ENCODE measurements around the gene POTEE.
"Not testable (repeated sequence)": the region's sequence is repeated elsewhere in the genome, so short reads cannot be mapped to it uniquely, and the experiment has no call there.

Gene POTEE

DNA sequence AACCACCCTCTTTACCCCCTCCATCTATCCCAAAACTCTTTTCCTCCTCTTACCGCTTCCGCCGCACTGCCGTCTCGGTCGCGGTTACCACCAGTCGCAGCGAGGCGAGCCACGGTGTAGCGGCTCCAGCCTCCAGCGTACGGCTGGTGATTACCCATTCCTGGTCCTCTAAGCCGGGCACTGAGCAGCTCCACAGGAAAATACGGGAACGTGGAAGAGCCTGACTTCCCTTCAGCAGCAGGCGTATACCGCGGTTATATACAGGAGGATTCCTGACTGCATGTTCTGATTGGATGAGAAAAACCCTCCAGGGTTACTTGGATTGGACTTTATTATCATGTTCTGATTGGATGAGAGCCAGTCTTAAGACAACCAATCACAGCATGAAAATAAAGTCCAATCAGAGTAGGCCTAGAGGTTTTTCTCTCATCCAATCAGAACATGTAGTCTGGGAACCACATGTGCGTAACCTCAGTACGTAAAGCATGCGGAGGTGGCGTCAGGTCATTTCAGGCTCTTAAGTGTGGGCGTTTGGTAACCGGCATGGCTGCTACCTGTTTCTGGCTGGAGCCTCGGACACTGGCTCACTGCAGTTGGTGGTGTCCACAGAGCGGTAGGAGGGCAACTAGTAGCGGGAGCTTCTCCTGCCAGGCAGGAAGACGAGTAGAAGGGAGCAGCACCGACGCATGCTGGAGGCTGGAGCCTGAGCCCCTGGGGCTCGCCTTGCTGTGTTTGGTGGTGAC, at the start of gene POTEE:
POTEE (plus strand) TSS at position 507 of the 743 bp plus-strand sequence. CDS start 8,867 bp downstream, outside the sequence.
- DNase-seq, result not testable (repeated sequence)

DNA sequence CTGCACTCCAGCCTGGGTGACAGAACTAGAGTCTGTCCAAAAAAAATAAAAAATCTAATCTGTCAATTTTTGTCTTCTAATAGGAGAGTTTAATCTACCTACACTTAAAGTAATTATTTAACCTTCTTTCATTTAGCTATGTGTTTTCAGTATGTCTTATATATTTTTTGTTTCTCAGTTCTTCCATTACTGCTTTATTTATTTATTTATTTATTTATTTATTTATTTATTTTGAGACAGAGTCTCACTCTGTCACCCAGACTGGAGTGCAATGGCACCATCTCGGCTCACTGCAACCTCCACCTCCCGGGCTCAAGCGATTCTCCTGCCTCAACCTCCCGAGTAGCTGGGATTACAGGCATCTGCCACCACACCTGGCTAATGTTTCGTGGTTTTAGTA, 43.8 kb upstream of the POTEE start:
- DNase-seq, result not testable (repeated sequence)

DNA sequence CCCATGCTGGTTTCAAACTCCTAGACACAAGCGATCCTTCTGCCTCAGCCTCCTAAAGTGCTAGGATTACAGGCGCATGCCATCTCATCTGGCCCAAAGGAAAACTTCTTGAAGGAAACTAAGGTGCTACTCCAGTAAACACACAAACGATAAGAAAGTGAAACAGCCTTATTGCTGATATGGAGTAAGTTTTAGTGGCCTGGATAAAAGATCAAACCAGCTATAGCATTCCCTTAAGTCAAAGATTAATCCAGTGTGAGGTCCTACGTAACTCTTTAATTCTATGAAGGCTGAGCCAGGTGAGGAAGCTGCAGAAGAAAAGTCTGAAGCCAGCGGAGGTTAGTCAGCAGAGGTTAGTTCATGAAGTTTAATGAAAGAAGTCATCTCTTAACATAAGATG, 40.8 kb upstream of the POTEE start:
- DNase-seq, result no peak

GRCh38 chr2:131178050-131178449, 31.3 kb upstream of the POTEE start:
- DNase-seq, result not testable (repeated sequence)

DNA sequence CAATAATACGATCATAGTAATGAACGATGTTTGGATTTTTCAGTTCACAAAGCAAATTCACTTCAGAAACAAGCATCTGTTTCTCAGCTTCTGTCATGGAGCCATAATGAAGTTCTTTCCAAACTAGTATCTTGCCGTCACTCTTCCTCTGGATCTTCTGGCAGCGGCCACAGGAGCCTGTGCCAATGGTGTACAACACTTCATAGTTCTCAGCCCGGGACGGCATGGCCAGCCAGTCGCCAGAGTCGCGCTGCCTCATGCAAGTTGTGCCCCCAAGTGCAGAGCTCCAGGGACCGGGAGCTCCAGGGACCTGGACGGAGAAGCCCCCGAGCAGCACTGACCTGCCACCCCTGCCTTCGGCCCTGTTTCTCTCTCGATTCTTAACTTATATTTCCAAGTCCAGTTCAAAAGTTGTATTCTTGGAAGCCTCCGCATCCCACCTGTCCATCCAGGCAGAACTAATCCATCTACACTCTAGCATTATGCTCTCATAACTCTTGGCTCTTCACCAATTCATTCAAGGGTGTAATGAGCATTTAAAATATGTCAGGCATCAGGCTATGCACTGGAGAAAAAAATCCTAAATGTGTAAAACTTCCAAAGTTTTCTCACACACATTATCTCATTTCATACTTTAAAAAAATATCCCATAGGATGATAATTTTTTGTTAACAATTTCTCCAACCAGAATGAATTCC, 30.5 kb upstream of the POTEE start:
- not testable (repeated sequence) for DNase-seq

DNA sequence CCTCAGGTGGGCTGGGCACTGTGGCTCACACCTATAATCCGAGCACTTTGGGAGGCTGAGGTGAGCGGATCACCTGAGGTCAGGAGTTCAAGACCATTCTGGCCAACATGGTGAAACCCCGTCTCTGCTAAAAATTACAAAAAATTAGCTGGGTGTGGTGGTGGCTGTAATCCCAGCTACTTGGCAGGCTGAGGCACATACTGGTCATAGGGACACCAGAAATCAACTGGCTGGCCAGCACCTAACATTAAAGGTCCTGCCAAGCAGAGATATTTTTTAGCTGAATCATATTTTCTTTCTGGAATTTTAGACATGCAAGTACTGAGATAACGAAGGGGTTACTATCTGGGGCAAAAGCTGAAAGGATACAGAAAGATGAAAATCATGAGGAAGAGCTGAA, 27.9 kb upstream of the POTEE start:
- DNase-seq, result not testable (repeated sequence)

- DNase-seq, result not testable (repeated sequence)
Observed at GRCh38 chr2:131193421-131193820, 15.9 kb upstream of the POTEE start.

GRCh38 chr2:131196186-131196585, 13.2 kb upstream of the POTEE start:
- not testable (repeated sequence) for DNase-seq

GRCh38 chr2:131201098-131201497, 8.2 kb upstream of the POTEE start:
- DNase-seq, result no peak

- DNase-seq, result not testable (repeated sequence)
Observed at GRCh38 chr2:131207839-131208238, 1.5 kb upstream of the POTEE start.

GRCh38 chr2:131209773-131210104, 403 bp downstream of the POTEE start:
- not testable (repeated sequence) for DNase-seq

DNA sequence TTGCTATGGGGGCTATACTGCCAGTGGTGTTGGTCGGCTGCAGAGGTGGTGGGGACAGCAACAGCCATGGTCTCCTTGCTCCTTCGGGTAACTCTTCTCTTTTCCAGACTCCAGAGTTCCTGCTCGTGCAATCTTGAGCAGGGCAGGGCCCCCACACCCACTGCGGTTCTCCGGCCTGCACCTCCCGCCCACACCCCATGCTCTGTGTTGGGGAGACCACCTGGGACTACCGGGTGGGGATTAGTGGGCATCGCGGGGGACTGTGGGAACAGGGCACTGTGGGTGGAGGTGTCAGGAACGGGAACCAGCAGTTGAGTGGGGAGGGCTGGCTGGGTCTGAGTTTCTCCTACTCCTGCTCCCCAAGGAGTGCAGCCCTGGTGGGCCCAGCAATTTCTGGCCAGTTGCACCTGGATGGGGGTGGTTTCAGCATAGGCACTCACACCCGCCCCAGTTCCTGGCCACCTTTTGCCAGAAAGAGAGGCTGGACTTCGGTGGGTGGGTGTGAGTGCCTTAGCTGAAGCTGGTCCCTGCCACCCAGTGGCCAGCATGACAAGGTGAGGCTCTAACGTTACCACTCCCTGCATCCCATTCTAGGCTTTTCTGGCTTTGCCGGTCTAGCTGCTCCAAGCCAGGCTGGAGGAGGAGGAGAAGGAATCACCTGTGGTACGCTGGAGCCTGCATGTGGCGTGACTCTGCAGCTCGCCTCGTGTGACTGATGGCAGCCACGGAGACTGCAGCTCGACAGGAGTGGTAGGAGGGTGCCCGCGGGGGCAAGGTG, 1.3 kb downstream of the POTEE start:
- not testable (repeated sequence) for DNase-seq

GRCh38 chr2:131217238-131217986, 8.1 kb downstream of the POTEE start:
- not testable (repeated sequence) for DNase-seq

DNA sequence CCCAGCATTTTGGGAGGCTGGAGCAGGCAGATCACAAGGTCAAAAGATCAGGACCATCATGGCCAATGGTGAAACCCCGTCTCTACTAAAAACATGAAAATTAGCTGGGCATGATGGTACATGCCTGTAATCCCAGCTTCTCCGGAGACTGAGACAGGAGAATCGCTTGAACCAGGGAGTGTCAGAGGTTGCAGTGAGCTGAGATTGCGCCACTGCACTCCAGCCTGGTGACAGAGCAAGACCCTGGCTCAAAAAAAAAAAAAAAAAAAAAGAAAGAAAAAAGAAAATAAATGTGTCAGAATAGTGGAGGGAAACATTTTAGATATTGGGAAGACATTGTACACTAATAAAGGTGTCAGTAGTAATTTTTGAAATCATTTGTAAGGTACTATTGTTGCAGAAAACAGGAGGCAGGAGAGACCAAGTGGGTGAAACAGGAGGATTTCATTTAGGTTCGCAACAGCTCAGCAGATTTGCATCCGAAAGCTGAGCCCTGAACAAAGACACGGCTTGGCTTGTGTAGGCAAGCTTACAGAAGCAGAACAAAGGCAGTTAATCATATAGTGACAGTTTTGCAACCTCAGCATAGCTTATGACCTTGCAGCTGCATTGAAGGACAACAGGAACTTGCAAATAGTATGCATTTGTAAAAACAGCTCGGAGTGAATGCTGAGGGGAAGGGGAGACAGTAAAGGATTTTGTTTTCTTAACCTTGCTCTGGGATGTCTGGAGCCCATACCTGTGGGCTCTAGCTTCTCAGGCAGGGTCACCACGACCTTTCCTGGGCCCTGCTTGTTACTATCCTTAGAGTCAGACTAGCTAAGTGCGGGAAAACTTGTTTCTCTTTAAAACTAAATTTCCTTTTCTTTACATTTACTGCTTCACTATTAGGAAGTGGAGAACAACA, 26.5 kb downstream of the POTEE start:
- DNase-seq, result not testable (repeated sequence)

Data from activated CD4-positive, alpha-beta T cell treated with anti-CD3 and anti-CD28 coated beads, Interleukin-2, amount 50 U/mL, for 1 hour (primary cell).